ENCODE results near the gene RPL34.
"Not testable (repeated sequence)": the region's sequence is repeated elsewhere in the genome, so short reads cannot be mapped to it uniquely, and the experiment has no call there.

Gene RPL34

GRCh38 chr4:108592674-108592986 lies 27.7 kb upstream of the RPL34 start:
- CTCF ChIA-PET = interaction anchor here (0.8 to 1.0 kb wide), 2 partner anchors 10 to 574 kb away, joined by 3 to 6 read pairs; no protein-coding TSS in a partner anchor
- H3K27ac ChIP-seq (ENCODE audit: extremely low read depth, low read depth, low read length) = no peak overlapping the region
- POLR2A ChIA-PET = interaction anchor here (0.6 to 0.7 kb wide), 2 partner anchors 28 to 35 kb away, joined by 4 to 6 read pairs; partner anchors contain the start of gene RPL34
- TF ChIP-seq HIC1 (tag by site-specific recombination; IDR thresholded peaks at IDR 0.05) (no peak), ZNF677 (tag by site-specific recombination; IDR thresholded peaks at IDR 0.05) (no peak), WT1 (tag by site-specific recombination; IDR thresholded peaks at IDR 0.05) (no peak), TRIM28 (IDR thresholded peaks at IDR 0.05; ENCODE audit: borderline replicate concordance, low read length) (no peak), ZNF302 (tag by site-specific recombination; IDR thresholded peaks at IDR 0.05; ENCODE audit: low read depth) (no peak), PRDM10 (tag by site-specific recombination; IDR thresholded peaks at IDR 0.05) (no peak), ZNF830 (tag by site-specific recombination; IDR thresholded peaks at IDR 0.05; ENCODE audit: low read depth) (no peak), ZNF561 (tag by site-specific recombination; IDR thresholded peaks at IDR 0.05; ENCODE audit: borderline replicate concordance) (no peak), BCL11A (tag by site-specific recombination; IDR thresholded peaks at IDR 0.05; ENCODE audit: low read depth) (no peak), ZNF600 (tag by site-specific recombination; IDR thresholded peaks at IDR 0.05) (no peak), ZNF112 (tag by site-specific recombination; IDR thresholded peaks at IDR 0.05) (no peak), KLF1 (tag by site-specific recombination; IDR thresholded peaks at IDR 0.05) (no peak), ZNF350 (tag by site-specific recombination; IDR thresholded peaks at IDR 0.05) (no peak), ZNF747 (tag by site-specific recombination; IDR thresholded peaks at IDR 0.05) (no peak), ZNF530 (tag by site-specific recombination; IDR thresholded peaks at IDR 0.05; ENCODE audit: low read depth) (no peak)
- TF ChIP-seq, protein P1, sequence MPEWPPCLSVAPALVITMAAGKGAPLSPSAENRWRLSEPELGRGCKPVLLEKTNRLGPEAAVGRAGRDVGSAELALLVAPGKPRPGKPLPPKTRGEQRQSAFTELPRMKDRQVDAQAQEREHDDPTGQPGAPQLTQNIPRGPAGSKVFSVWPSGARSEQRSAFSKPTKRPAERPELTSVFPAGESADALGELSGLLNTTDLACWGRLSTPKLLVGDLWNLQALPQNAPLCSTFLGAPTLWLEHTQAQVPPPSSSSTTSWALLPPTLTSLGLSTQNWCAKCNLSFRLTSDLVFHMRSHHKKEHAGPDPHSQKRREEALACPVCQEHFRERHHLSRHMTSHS (tag by site-specific recombination; IDR thresholded peaks at IDR 0.05) = no peak
- TF ChIP-seq, protein P2, sequence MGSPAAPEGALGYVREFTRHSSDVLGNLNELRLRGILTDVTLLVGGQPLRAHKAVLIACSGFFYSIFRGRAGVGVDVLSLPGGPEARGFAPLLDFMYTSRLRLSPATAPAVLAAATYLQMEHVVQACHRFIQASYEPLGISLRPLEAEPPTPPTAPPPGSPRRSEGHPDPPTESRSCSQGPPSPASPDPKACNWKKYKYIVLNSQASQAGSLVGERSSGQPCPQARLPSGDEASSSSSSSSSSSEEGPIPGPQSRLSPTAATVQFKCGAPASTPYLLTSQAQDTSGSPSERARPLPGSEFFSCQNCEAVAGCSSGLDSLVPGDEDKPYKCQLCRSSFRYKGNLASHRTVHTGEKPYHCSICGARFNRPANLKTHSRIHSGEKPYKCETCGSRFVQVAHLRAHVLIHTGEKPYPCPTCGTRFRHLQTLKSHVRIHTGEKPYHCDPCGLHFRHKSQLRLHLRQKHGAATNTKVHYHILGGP (tag by site-specific recombination; IDR thresholded peaks at IDR 0.05) = no peak
- TF ChIP-seq, protein P3, sequence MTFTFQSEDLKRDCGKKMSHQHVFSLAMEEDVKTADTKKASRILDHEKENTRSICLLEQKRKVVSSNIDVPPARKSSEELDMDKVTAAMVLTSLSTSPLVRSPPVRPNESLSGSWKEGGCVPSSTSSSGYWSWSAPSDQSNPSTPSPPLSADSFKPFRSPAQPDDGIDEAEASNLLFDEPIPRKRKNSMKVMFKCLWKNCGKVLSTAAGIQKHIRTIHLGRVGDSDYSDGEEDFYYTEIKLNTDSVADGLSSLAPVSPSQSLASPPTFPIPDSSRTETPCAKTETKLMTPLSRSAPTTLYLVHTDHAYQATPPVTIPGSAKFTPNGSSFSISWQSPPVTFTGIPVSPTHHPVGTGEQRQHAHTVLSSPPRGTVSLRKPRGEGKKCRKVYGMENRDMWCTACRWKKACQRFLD (tag by site-specific recombination; IDR thresholded peaks at IDR 0.05) = no peak
- H3K36me3 ChIP-seq (ENCODE audit: control insufficient read depth in 2 of 2, insufficient read depth in 1 of 2, low read length in 2 of 2) = no peaks in the 10 kb centered on the region
- H3K4me3 ChIP-seq (ENCODE audit: low read depth, low read length) = no peak overlapping the region
- no peaks in the 10 kb centered on the region for H3K9me3 ChIP-seq (ENCODE audit: control insufficient read depth, insufficient read depth, low read depth, low read length)
- no peaks in the 10 kb centered on the region for H3K4me1 ChIP-seq (ENCODE audit: control insufficient read depth, insufficient read depth, low read length)

DNA sequence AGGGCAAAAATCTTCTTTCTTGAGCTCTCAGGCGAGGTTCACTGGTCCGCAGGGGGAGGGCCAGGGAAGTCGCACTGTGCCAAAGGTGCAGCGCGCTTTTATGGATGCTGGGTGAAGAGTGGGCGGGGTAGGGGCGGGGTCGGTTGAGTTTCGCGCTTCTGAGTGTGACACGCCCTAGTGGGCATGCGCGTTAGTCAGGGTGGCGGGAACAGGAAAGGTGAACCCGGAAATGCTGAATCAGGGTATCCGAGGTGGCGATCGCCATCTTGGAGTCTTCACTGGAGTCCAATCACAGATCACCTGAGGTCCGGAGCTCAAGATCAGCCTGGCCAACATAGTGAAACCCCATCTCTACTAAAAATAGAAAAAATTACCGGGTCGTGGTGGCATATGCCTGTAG lies 26.1 kb upstream of the RPL34 start:
- H3K27ac ChIP-seq (ENCODE audit: extremely low read depth, low read depth, low read length); H3K4me1 ChIP-seq (ENCODE audit: control insufficient read depth, insufficient read depth, low read length); H3K36me3 ChIP-seq (ENCODE audit: control insufficient read depth in 2 of 2, insufficient read depth in 1 of 2, low read length in 2 of 2); POLR2A ChIA-PET; H3K9me3 ChIP-seq (ENCODE audit: control insufficient read depth, insufficient read depth, low read depth, low read length); H3K4me3 ChIP-seq (ENCODE audit: low read depth, low read length): not testable (repeated sequence)
- CTCF ChIA-PET = interaction anchor here (0.6 kb wide), 1 partner anchor 508 kb away, joined by 4 read pairs; no protein-coding TSS in a partner anchor

Measured in HEK293 (cell line).